ENCODE measurements around the gene CFAP69. TPM values are rescaled to one million over a fixed set of nuclear protein-coding genes. Genes with fewer than 3 reads are reported as not detected.

Gene CFAP69
- total RNA-seq, 2 experiments from 2014 or later = not detected

GRCh38 chr7:90272242-90272641 lies 27.3 kb downstream of the CFAP69 start:
- POLR2A ChIA-PET = no interaction called here

GRCh38 chr7:90274161-90274560 lies 29.2 kb downstream of the CFAP69 start:
- Histone ChIP-seq H3K27me3 (ENCODE audit: control insufficient read depth in 1 of 2, insufficient read depth in 2 of 2, low read length in 2 of 2) (no peaks in the 10 kb centered on the region), H3K27ac (ENCODE audit: low read depth in 1 of 2, low read length in 2 of 2) (no peak overlapping the region), H3K36me3 (ENCODE audit: insufficient read depth, low read length) (no peaks in the 10 kb centered on the region), H3K9me3 (ENCODE audit: control insufficient read depth in 1 of 2, insufficient read depth in 1 of 2, low read length in 2 of 2) (no peaks in the 10 kb centered on the region), H3K4me3 (ENCODE audit: low read length) (no peak overlapping the region), H3K4me1 (ENCODE audit: insufficient read depth, low read length) (no peaks in the 10 kb centered on the region)
- TF ChIP-seq CTCF (IDR thresholded peaks at IDR 0.05) = no peak
- ATAC-seq (ENCODE audit: poor library complexity) = no peak
- no peak overlapping the region for H3K27ac Mint-ChIP-seq
- H3K4me1 Mint-ChIP-seq (ENCODE audit: low read depth) = no peaks in the 10 kb centered on the region
- no peak overlapping the region for H3K4me3 Mint-ChIP-seq
- POLR2A ChIA-PET = no interaction called here
- CTCF ChIA-PET = interaction anchor here (1.0 kb wide), 1 partner anchor 24 kb away, joined by 3 read pairs; no protein-coding TSS in a partner anchor
- H3K9me3 Mint-ChIP-seq = no peaks in the 10 kb centered on the region
- H3K36me3 Mint-ChIP-seq (ENCODE audit: low read depth) = no peaks in the 10 kb centered on the region
- no peaks in the 10 kb centered on the region for H3K27me3 Mint-ChIP-seq
- no peak for DNase-seq
- intact Hi-C loops (cut with DNase I, micrococcal nuclease) = no loop called here

More at GRCh38 chr7:90272242-90272641, 27.3 kb downstream of the CFAP69 start:
- no peak overlapping the region for H3K4me3 Mint-ChIP-seq
- no peaks in the 10 kb centered on the region for H3K9me3 Mint-ChIP-seq
- H3K4me3 ChIP-seq (ENCODE audit: low read length) = no peak overlapping the region
- H3K9me3 ChIP-seq (ENCODE audit: control insufficient read depth in 1 of 2, insufficient read depth in 1 of 2, low read length in 2 of 2) = no peaks in the 10 kb centered on the region
- CTCF ChIA-PET = no interaction called here
- no peaks in the 10 kb centered on the region for H3K4me1 Mint-ChIP-seq (ENCODE audit: low read depth)
- TF ChIP-seq CTCF (IDR thresholded peaks at IDR 0.05) = no peak
- H3K36me3 Mint-ChIP-seq (ENCODE audit: low read depth) = no peaks in the 10 kb centered on the region
- H3K27ac Mint-ChIP-seq = no peak overlapping the region
- DNase-seq (no peak), ATAC-seq (ENCODE audit: poor library complexity) (no peak)
- no peaks in the 10 kb centered on the region for H3K36me3 ChIP-seq (ENCODE audit: insufficient read depth, low read length)
- H3K4me1 ChIP-seq (ENCODE audit: insufficient read depth, low read length) = no peaks in the 10 kb centered on the region
- intact Hi-C loops (cut with DNase I, micrococcal nuclease) = no loop called here
- H3K27me3 ChIP-seq (ENCODE audit: control insufficient read depth in 1 of 2, insufficient read depth in 2 of 2, low read length in 2 of 2) = peaks cover 0 to 6% of the 10 kb centered on the region in 2 experiments
- peaks cover 6% of the 10 kb centered on the region for H3K27me3 Mint-ChIP-seq
- no peak overlapping the region for H3K27ac ChIP-seq (ENCODE audit: low read depth in 1 of 2, low read length in 2 of 2)

- DNase-seq (no peak), ATAC-seq (ENCODE audit: poor library complexity) (no peak)
- no peak for TF ChIP-seq CTCF (IDR thresholded peaks at IDR 0.05)
- no peaks in the 10 kb centered on the region for H3K36me3 ChIP-seq (ENCODE audit: insufficient read depth, low read length)
- intact Hi-C loops (cut with DNase I, micrococcal nuclease) = no loop called here
- no peaks in the 10 kb centered on the region for H3K9me3 ChIP-seq (ENCODE audit: control insufficient read depth in 1 of 2, insufficient read depth in 1 of 2, low read length in 2 of 2)
- Mint-ChIP-seq H3K4me1 (ENCODE audit: low read depth) (no peaks in the 10 kb centered on the region), H3K4me3 (no peak overlapping the region), H3K27me3 (peaks cover 7% of the 10 kb centered on the region), H3K36me3 (ENCODE audit: low read depth) (no peaks in the 10 kb centered on the region), H3K27ac (no peak overlapping the region), H3K9me3 (no peaks in the 10 kb centered on the region)
- H3K4me3 ChIP-seq (ENCODE audit: low read length) = no peak overlapping the region
- no peak overlapping the region for H3K27ac ChIP-seq (ENCODE audit: low read depth in 1 of 2, low read length in 2 of 2)
- ChIA-PET CTCF (no interaction called here), POLR2A (no interaction called here)
- no peaks in the 10 kb centered on the region for H3K27me3 ChIP-seq (ENCODE audit: control insufficient read depth in 1 of 2, insufficient read depth in 2 of 2, low read length in 2 of 2)
- no peaks in the 10 kb centered on the region for H3K4me1 ChIP-seq (ENCODE audit: insufficient read depth, low read length)
These were observed 31.2 kb downstream of the CFAP69 start for GRCh38 chr7:90276033-90276728.

Data from CD4-positive, alpha-beta T cell (primary cell).